ELF-1 (cell line): ENCODE data around the gene AHSP.
"Not testable (repeated sequence)": the region's sequence is repeated elsewhere in the genome, so short reads cannot be mapped to it uniquely, and the experiment has no call there.

Experiments
- DNase-seq: peaks from one replicate; pipeline ENCODE4 v3.0.0-alpha.2; 2016; ENCODE audit warnings: low read depth, low spot score

AHSP gene

GRCh38 chr16:31501226-31501965 lies 26.3 kb upstream of the AHSP start:
- DNase-seq: no peak

GRCh38 chr16:31501966-31502348 lies 25.7 kb upstream of the AHSP start:
- DNase-seq: no peak

GRCh38 chr16:31502981-31503380 lies 24.7 kb upstream of the AHSP start:
- DNase-seq: no peak

GRCh38 chr16:31503555-31503954 lies 24.1 kb upstream of the AHSP start:
- not testable (repeated sequence) for DNase-seq

GRCh38 chr16:31504159-31504558 lies 23.5 kb upstream of the AHSP start:
- no peak for DNase-seq

- no peak for DNase-seq
Observed at GRCh38 chr16:31505483-31505882, 22.2 kb upstream of the AHSP start.

- no peak for DNase-seq
Observed at GRCh38 chr16:31507617-31507928, 20.1 kb upstream of the AHSP start.

- DNase-seq: peak; percentile 94
Observed at GRCh38 chr16:31507929-31508705, 19.6 kb upstream of the AHSP start, which contains the start of gene RUSF1. Gene RUSF1 (minus strand): TSS chr16:31508391. CDS start chr16:31508373, 18 bp downstream.

- no peak for DNase-seq
Observed at GRCh38 chr16:31508706-31509195, 18.9 kb upstream of the AHSP start.

- DNase-seq: no peak
Observed at GRCh38 chr16:31513126-31513525, 14.6 kb upstream of the AHSP start.

- DNase-seq: no peak
Observed at GRCh38 chr16:31513884-31514283, 13.8 kb upstream of the AHSP start.

GRCh38 chr16:31517800-31518402 lies 9.8 kb upstream of the AHSP start:
- no peak for DNase-seq

- no peak for DNase-seq
Observed at GRCh38 chr16:31519759-31520431, 7.8 kb upstream of the AHSP start.

- DNase-seq: no peak
Observed at GRCh38 chr16:31521368-31521767, 6.3 kb upstream of the AHSP start.

GRCh38 chr16:31522071-31522470 lies 5.6 kb upstream of the AHSP start:
- no peak for DNase-seq

GRCh38 chr16:31523768-31524167 lies 3.9 kb upstream of the AHSP start:
- DNase-seq: not testable (repeated sequence)

- DNase-seq: no peak
Observed at GRCh38 chr16:31525113-31525512, 2.6 kb upstream of the AHSP start.

- DNase-seq: peak; percentile 28
Observed at GRCh38 chr16:31528523-31529107, 915 bp downstream of the AHSP start.

- no peak for DNase-seq
Observed at GRCh38 chr16:31529108-31529936, 1.6 kb downstream of the AHSP start.

GRCh38 chr16:31529937-31530312 lies 2.2 kb downstream of the AHSP start:
- DNase-seq: peak; percentile 11

GRCh38 chr16:31530405-31530804 lies 2.7 kb downstream of the AHSP start:
- DNase-seq: no peak
